AG08395 (cell line): Measurements from ENCODE around the gene HMCN1.
A peak's percentile ranks its signal among the peaks of the same experiment; 100 is the strongest.

Source experiments
- DNase-seq: peaks from one replicate; pipeline ENCODE4 v3.0.0; 2012; ENCODE audit warnings: mixed read lengths, low spot score

The HMCN1 gene

DNA sequence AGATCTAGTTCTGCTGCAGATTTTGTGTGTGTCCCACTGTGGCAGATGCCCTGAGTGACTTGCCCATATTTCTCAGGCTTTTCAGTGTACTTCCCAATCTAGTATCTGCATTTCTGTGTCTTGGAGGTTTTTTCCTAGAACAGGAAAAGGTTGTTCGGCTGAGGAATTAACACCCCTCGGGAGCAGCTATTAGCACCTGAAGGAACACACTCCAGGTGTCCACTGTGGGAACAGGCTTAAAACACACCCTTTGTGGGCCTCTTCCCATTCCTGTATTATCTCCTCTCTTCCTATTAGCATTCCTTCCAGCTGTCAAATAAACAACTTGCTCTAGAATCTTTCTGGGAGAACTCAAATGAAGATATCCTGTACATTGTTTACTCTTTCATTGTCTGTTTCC is 178.3 kb downstream of the HMCN1 start:
- DNase-seq: no peak

DNA sequence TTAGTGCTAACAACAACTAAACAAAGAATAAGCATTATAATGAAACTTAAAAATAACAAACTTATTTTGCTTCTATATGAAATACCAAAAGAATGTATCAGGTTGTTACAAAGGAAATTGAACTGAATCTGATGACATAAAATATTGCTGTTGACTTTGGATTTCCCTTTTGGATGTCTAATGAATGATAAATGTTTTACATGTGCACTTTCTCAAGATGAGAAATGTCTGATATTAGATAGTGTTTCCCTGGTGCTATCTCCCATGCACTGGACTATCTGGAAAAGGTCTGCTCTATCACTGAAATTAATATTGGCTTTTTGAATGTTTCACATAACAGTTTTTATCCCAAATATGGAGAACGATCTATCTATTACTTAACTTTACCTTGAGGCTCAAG is 179.9 kb downstream of the HMCN1 start:
- DNase-seq: no peak

DNA sequence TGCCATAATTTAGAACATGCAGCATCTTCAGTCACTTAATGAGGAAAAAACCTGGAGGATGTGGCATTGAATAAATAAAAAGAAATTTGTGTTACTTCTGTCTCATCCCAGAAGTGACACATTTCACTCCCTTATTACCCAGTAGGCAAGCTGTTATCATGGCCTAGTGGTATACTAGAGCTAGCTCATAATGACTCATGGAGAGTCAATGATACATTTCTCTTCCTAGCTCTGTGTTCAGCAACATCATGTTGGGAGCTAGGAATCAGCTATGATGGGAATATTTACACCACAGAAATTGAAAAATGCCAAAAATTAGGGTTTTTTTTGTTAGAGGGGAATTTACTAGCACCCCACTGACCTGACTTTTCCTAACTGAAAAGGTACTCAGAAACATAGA is 182.7 kb downstream of the HMCN1 start:
- peak; percentile 26 for DNase-seq

DNA sequence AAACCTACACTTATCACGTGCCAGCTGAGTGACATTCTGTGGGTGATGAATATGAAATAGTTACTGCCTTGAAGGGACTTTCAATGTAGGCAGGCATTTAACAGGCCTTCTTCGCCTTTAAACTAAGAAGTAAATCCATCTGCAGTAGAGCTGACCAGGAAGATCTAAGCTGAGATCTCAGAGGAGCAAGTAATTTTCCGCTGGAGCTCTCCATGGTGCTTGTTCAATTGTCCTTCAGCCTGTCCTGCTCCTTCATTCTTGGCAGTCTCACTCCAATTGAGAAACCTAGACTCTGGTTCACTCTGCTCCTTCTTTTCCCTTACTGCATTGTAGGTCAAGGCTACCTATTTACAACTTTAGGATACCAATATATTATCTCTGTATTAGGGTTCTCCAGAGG is 183.5 kb downstream of the HMCN1 start:
- DNase-seq: peak; percentile 38

DNA sequence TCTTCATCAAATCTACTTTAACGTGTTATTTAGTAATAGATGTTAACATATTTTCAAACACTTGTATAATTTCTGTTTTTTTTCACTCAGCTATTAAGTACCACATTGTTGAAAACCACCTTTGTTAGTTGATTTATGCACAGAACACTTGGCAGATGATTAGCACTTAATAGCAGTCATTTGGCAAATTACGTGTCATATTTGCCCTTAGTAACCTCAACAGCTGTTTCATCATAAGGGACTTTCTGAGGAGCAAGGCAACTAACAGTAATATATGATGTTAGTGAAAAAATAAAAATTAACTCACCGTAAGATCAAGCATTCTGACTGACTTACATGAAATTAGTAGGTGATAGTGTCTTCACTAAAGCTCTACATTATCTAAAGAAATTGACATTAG is 186.4 kb downstream of the HMCN1 start:
- no peak for DNase-seq

DNA sequence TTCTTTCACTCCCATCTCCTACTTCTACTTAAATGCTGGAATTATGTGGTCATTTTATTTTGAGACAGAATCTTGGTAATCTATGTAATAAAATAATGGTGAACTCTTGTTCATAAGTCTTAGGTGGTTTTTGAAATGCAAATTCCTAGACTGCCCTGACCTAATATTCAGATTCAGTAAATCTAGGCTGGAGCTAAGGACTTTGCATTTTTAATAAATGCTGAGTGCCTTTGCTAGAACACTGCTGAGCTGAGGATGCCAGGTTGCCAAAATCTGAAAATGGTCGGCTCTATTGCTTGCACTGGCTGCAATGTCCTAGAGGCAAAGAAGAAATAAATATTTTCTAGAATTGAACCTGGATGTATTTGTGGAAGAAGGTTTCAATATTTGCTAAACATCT is 187.4 kb downstream of the HMCN1 start:
- no peak for DNase-seq

DNA sequence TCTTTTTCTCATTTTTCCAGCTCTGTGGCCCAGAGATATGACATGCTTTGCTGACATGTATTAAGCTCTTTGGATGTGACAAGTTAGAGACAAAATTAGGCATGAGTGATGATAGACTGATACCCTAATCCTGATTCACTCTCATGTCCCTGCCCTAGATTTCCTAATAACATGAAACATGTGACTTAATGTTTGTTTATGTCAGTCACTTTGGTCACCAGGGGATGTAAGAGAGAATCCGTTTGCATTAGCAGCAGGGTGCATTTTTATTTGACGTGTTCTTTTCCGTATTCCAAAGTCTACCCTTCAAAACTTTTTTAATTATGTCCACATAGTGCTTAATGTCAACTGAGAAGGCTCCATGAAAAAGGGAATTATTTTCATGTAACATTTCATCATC is 192.4 kb downstream of the HMCN1 start:
- DNase-seq: no peak

DNA sequence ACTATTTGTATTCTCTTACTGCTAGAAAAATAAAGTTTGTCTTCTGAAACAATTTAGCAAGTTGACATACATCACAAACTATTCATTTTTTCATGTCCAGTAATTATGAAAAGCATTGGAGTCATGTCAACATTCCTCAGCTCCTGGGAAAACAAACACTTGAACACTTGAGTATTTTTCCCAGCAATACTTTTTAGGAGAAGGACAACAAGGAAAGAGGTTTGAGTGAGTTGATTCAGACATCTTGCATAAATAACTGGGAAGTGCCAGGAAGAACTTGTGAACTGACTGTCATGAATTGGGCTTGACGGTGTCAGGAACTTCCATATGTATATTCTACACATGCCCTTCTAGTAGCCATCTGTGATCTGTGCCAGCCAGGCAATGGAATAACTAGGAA is 195.6 kb downstream of the HMCN1 start:
- DNase-seq: peak; percentile 16

DNA sequence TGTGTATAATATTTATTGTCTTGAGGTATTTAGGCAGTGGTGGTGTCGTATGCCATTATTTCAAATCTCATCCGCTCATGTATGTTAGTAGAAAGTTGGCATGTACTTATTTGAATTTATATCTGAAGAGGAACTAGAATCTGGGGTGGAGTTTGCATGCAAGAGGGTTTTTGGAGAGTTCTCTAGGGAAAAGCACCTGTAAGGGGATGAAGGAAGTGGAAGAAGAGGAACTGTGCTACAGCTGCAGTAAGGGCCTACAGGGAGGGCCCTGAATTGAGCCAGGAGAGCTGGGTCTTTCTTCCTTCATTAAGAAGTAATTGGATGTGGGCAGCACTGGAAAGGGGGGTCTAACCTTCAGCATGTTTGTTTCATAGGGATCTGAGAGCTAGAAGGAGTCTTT is 197.2 kb downstream of the HMCN1 start:
- no peak for DNase-seq

DNA sequence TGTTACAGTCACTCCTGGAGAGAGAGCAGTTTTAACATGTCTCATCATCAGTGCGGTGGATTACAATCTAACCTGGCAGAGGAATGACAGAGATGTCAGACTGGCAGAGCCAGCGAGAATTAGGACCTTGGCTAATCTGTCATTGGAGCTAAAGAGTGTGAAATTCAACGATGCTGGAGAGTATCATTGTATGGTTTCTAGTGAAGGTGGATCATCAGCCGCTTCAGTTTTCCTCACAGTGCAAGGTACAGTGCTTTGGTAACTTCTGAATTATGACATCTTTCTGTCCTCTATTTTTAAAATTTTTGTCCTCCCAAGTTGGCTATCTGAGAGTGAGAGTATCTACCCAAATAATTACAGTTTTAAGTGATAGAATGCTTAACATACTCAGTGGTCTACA is 199.4 kb downstream of the HMCN1 start:
- no peak for DNase-seq

DNA sequence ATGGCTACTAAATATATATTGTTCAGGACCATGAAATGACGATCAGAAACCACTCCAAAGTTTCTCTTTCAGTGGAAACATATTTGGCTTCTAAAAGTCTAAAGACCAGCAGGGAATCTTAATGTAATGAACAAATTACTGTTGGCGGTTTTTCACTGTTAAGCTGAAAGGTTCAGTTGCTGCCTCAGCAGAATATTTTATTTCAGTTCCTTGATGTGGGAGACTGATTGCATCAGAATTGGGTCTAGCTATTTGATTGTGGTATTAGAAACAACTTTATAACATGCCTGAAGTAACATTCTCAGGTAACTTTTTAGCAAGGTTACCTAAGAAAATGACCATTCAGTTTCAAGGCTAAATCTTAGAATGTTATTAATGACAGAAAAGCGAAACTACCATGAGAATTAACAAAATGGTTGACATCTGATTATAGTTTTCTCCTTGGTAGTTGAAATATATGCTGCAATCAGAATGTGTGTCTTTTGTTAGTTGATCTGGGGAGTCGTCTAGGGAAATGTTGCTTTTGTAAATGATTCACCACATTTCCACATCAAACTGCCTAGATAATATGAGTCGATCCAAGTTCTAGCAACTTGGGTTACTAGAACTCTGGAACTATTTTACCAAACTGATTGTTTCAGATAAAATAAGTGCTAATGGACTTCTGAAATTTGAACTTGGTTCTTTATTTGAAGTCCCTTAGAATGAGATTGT is 200.4 kb downstream of the HMCN1 start:
- DNase-seq: peak; percentile 26

DNA sequence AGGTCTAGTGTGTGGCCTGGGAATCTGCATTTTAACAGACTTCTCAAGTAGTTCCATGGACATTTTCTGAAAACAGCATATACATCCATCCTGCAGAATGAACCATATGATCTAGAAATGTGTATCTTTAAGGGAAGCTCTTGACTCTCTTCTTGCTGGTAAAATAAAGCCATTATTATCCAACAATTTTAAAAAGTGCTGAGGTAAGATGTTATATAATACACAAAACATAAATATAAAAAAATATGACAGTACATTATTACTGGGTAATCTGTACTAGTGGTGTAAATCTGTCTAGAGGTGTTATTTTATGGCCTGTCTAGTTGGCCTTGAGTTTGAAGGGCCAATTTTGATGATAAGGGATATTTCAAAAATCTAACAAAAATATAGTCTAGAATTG is 201.2 kb downstream of the HMCN1 start:
- DNase-seq: no peak

DNA sequence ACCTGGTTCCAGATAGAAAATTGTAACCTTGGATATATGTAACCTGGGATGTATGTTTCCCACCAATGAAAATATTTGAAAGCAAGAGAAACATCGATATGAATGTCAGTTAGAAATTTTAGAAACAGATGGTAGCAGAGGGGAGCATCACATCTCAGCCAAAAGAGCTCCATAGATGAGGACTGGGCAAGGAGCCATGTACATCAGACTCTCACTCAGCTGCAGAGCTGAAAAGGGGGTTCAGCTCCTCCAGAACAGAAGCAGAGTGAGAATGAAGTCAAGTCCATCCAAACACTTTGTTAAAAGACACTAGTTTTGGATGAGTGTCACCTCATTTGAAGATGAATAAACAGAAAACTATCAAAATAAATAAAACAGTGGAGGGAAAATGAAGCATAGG is 202.4 kb downstream of the HMCN1 start:
- no peak for DNase-seq

DNA sequence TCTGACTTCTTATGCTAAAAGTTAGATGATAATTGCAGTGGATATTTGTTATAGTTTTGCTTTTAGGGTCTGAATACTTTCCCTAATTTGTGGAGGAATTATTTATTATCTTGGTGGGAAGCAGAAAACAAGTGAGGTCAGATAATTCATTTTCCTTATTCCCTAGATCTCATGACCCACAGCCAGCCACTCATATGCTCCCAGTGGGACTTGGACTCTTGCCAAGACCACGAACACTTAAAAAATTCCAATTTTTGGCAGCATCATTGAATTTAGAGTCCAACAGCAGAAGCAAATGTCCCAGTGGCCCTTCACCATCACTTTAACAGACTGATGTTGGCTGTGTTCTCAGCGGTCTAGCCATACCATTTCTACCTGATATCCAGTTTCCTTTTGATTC is 204.2 kb downstream of the HMCN1 start:
- no peak for DNase-seq

DNA sequence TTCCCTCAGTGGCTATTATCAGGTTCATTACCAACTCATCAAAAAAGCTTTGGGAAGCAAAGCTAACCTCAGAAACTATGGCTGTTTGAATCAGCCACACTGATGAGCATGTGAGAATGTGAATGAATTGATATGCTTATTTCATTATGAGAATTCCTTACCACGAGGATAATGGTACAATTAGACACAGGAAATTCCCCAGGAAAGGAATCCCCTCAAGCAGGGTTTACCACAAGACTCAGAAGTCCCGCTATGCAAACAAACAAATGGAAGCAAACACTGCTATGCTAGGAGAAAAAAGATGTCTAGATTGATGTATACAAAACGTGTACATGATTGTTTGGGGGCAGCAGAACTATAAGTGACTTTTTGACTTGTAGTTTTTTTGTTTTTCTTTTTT is 205.0 kb downstream of the HMCN1 start:
- DNase-seq: no peak

DNA sequence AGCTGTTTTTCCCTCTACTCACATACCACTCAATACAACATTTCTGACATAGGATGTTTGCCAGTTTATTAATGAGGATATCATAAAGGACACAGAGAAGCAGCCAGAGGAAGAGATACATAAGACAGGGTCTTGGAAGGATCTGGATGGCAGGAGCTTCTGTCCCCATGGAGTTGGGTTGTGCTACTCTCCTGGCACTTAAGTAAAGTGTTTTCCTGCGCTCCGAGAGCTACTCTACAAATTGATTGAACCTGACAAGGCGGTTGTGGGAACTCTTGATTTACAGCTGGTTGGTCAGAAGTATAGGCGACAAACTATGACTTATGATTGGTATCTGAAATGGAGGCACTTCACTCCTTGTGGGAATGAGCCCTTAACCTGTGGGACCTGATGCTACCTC is 208.8 kb downstream of the HMCN1 start:
- no peak for DNase-seq

DNA sequence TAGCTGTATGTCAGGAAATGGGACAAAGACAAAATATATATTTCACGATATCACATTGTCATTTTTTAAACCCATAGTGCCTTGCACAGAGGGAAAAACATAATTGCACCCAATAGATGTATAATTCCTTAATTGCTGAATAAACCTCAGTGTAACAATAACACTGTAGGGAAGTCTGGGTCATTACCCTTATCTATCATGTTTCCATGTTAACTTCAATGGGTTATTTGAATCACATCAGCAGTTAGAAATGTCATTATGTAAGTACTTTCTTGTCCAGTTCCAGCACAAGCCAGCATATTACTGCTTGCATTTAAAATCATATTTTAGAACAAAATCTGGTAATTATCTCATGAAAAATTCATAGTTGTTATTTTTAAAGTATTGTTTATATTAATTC is 222.7 kb downstream of the HMCN1 start:
- no peak for DNase-seq

DNA sequence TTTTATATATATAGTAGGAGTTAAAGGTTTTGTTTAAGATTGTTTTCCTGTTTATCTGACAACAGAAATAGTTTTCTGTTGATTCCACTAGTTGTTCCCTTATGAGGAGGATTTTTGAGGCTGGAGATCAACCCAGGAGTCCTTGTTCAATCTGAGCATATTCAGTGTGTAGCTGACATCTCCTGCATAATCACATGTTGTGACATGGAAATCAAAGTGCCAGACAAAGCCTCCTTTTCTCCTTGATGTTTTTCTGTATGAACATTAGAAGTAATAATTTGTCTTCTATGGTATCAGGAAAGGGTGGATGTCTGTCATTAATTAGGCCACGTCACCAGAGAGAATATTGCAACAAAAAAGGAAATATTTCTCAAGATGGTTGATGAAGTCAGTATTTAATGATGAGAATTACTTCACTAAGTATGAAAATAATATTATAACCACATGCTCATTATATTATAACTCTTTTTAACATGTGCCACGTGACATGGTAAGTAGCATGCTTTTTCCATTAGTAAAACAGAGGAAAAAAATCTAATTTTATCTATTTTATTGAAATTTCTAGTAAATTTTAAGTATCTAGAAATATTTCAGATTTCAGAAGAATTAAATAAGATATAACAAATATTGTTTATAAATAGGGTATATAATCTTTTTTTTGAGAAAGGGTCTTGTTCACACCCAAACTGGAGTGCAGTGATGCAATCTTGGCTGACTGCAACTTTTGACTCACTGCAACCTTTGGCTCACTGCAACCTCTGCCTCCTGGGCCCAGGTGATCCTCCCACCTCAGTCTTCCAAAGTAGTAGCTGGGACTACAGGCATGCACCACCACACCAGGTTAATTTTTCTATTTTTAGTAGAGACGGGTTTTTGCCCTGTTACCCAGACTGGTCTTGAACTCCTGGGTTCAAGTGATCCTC is 223.5 kb downstream of the HMCN1 start:
- DNase-seq: no peak

DNA sequence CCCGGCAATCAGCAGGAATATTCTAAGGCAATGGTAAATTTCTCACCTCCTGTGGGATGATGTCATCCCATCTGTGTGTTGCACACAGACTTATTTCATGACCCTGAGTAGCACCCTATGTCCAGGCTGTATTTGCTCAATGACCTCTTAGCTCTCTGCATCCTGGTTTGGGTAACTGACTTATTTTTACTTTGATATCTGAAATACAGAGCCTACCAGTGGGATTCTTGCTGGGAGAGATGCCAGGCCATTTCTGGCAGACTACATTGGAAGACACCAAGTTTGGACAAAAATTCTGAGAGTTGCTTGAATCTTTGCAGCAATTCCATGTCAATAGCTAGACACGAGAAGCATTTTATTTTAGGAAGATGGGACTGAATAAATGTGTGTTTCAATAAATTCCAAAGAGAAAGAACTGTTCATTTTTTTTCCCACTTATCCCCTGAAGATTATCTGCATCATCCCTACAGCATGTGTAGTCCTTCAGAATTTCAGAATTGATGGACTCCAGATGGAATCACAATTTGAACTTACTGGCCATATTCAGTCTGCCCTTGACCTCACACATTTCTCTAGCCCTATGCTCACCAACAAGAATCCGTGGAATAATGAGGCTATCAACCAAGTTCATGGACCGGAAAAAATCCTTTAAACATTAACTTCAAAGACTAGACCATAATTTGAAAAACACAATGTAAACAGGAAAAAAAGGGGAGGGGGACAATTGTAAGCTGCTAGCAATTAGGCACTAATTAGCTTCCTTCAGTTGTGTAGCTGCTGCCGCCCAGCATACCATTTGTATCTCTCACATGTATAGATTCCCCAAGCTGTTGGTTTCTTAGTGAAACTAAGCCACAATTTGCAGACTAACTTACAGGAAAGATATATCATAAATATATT is 226.5 kb downstream of the HMCN1 start:
- peak; percentile 58 for DNase-seq

DNA sequence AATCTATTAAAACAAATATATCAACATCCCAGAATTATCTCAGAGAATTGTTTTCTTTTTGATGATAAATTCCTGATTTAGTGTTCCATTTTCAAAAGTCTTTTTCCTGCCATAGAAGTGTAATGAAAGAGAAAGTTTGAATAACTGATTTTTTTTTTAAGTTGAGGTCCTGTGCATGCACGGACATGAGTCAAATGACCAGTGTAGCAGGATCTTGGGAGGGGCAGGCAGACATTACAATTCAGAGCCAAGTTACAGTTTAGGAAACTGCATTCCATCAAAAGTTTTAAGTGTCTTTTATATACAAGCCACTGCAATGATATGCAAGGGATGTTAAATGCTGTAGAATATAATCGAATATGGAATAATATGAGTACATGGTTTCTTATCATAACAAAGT is 227.5 kb downstream of the HMCN1 start:
- no peak for DNase-seq

DNA sequence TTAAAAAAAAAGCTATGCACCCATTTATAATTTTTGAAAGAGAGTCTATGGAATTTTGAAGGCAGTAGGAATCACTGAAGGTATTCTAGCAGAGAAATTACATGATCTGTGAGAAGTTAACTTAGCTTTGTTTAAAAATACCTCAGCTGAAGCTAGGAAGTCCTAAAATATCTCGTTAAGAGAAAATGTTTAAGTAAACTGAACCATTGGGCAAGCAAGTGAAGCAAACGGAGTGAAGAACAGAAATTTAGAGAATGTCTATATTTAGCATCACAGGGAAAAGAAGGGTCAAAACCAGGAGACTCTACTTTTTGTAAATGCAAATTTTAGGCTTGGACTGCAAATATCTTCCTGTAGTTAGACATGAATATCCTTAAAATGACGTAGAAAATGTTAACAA is 230.8 kb downstream of the HMCN1 start:
- DNase-seq: no peak

DNA sequence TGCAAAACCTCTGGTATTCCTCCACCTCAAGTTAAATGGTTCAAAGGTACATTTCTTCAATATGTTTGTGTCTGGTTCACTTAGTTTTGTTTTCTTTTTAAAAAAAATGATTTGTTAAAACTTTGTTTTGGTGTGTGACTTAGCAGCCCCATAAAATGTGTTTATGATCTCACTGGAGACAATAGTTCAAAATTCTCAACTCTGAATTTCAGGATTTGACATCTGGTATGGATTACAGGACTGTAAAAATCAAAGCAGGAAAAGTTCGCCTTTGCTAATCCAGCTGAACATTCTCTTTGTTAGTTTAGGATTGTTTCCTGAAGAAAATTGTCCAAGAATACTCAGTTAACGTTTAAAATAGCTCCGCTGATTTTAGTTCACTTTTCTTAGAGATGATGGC is 231.7 kb downstream of the HMCN1 start:
- no peak for DNase-seq

DNA sequence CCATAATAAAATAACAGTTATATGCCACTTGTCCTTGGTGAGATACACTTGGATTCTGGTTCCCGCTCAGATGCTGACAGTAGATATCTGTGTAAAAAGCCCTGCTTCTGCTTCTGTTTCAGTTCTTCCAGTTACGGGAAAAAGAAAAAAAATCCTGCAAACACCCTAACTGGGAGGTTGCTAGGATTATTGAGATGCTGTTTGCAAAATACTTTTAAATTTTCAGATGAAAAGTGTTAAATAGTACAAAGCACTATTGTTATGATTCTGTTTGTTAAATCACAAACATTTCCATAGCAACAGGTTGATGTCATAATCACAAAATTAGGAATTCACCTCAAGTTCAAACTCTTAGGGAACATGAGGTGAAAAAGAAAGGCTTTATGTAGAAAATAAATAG is 232.3 kb downstream of the HMCN1 start:
- DNase-seq: no peak
